MM.1S (cell line): Measurements from ENCODE around the gene NRBP1.

Source experiments
- DNase-seq: peaks from one replicate; pipeline ENCODE4 v3.0.0-alpha.2; 2015
- H2AFZ ChIP-seq: fragments of 300-600 bp; sonication (generic); 2 replicates; pipeline ENCODE4 v1.6.0; 2016; ENCODE audit warnings: antibody characterized with exemption, low read length
- H3F3A ChIP-seq: fragments of 300-600 bp; sonication (generic); 2 replicates; pipeline ENCODE4 v1.6.1; 2016; ENCODE audit warnings: mild to moderate bottlenecking, antibody characterized with exemption, low read length, moderate library complexity, mixed read lengths; ENCODE audit not compliant: insufficient read depth
- H3K27ac ChIP-seq: fragments of 300-600 bp; sonication (generic); 2 replicates; pipeline ENCODE4 v1.5.1; 2016; ENCODE audit warnings: mild to moderate bottlenecking, low read length
- H3K27me3 ChIP-seq: fragments of 300-600 bp; sonication (generic); replicated peaks from 2 replicates; pipeline ENCODE4 v1.6.0; 2016; ENCODE audit warnings: low read length; ENCODE audit not compliant: insufficient read depth
- H3K36me3 ChIP-seq: fragments of 300-600 bp; sonication (generic); replicated peaks from 2 replicates; pipeline ENCODE4 v1.6.1; 2016; ENCODE audit warnings: mild to moderate bottlenecking, low read length, mixed read lengths; ENCODE audit not compliant: insufficient read depth
- H3K4me1 ChIP-seq: fragments of 300-600 bp; sonication (generic); 2 replicates; pipeline ENCODE4 v1.6.1; 2016; ENCODE audit warnings: low read length, mixed read lengths
- H3K4me2 ChIP-seq: fragments of 300-600 bp; sonication (generic); 2 replicates; pipeline ENCODE4 v1.6.0; 2016; ENCODE audit warnings: low read depth, low read length
- H3K4me3 ChIP-seq: fragments of 300-600 bp; sonication (generic); 2 replicates; pipeline ENCODE4 v1.5.1; 2016; ENCODE audit warnings: low read length, mixed read lengths
- H3K79me2 ChIP-seq: fragments of 300-600 bp; sonication (generic); 2 replicates; pipeline ENCODE4 v1.6.1; 2016; ENCODE audit warnings: mixed run types, low read length, mixed read lengths
- H3K9ac ChIP-seq: fragments of 300-600 bp; sonication (generic); 2 replicates; pipeline ENCODE4 v1.6.1; 2016; ENCODE audit warnings: low read length, mixed read lengths
- H3K9me2 ChIP-seq: fragments of 300-600 bp; sonication (generic); replicated peaks from 2 replicates; pipeline ENCODE4 v1.6.1; 2016; ENCODE audit warnings: mild to moderate bottlenecking, low read length, mixed read lengths; ENCODE audit not compliant: insufficient read depth
- H3K9me3 ChIP-seq: fragments of 300-600 bp; sonication (generic); replicated peaks from 2 replicates; pipeline ENCODE4 v1.6.1; 2016; ENCODE audit warnings: mild to moderate bottlenecking, low read length, mixed read lengths; ENCODE audit not compliant: insufficient read depth
- H4K20me1 ChIP-seq: fragments of 300-600 bp; sonication (generic); 2 replicates; pipeline ENCODE4 v1.6.1; 2016; ENCODE audit warnings: mild to moderate bottlenecking, low read length, moderate library complexity, mixed read lengths; ENCODE audit not compliant: insufficient read depth
- CTCF ChIP-seq: fragments of 300-600 bp; sonication (generic); IDR thresholded peaks from 2 replicates; pipeline ENCODE4 v1.5.1; 2016; ENCODE audit warnings: antibody characterized with exemption, low read length, mixed read lengths
- EZH2 ChIP-seq: fragments of 300-600 bp; sonication (generic); optimal IDR thresholded peaks from 2 replicates; pipeline ENCODE3; 2017; ENCODE audit warnings: low read depth, mild to moderate bottlenecking, antibody characterized with exemption, low read length, mixed read lengths
- EZH2phosphoT487 ChIP-seq: fragments of 300-600 bp; sonication (generic); IDR thresholded peaks from 2 replicates; pipeline ENCODE4 v1.6.1; 2018; ENCODE audit warnings: antibody characterized with exemption, low read length

Gene NRBP1

DNA sequence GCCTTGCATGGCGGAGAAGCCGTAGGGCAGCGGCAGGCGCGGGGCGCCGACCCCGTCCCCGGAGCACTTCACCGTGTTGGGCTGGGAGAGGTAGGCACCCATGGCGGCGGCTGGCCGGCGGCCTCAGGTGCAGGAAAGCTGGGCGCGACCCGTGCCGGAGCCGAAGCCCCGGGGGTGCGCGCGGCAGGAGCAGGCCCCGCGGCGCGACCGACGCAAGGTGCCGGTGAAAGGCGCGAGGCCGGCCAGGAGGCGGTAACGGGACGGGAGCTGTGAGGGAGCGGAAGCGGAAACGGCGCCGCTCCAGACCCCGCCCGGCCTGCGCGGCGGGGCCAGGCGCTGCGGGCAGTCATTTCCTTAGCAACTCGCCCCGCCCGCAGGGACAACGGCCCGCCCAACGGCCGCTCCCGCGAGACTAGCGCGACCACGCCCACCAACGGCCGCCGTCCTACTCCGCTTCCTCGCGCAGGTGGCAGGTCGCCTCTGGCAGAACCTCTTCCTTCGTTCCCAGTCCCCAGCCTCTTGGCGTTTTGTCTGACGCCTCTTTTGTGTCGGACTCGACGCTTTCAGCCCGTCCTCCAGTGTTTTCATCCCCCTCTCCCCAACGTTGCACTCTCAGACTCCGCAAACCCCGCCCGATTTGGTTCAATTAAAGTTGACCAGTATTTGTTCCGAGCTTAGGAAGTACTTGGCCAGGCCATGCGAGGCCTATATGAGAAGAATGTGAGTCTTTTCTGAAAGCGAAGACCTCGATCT, 18.9 kb upstream of the NRBP1 start, which contains the start of gene PPM1G:
PPM1G (minus strand) TSS at position 271 of the 753 bp plus-strand sequence; CDS start at position 102, 169 bp downstream.
- H3K4me3 ChIP-seq, result peak within 1 kb of the TSS; percentile 95
- H3K27me3 ChIP-seq, result no peaks in the 10 kb centered on the region
- peak within 1 kb of the TSS; percentile 75 for H3K27ac ChIP-seq
- peak; percentile 95 for DNase-seq
- peaks cover 49% of the 10 kb centered on the region for H3K79me2 ChIP-seq
- H3K9me2 ChIP-seq, result no peaks in the 10 kb centered on the region
- peaks cover 10% of the 10 kb centered on the region for H3K4me1 ChIP-seq
- 0 out of 2 replicates have a peak, but pooled peaks cover 3% of the 10 kb centered on the region for H3K36me3 ChIP-seq
- TF ChIP-seq EZH2 (no peak), EZH2phosphoT487 (no peak), CTCF (no peak)
- H2AFZ ChIP-seq, result peak within 1 kb of the TSS; percentile 99
- peaks cover 5% of the 10 kb centered on the region; the same call in 1 of the 2 replicates for H4K20me1 ChIP-seq
- no peaks in the 10 kb centered on the region for H3K9me3 ChIP-seq
- peaks cover 14% of the 10 kb centered on the region; the same call in 1 of the 2 replicates for H3F3A ChIP-seq
- peak within 1 kb of the TSS; percentile 97 for H3K4me2 ChIP-seq
- H3K9ac ChIP-seq, result peak within 1 kb of the TSS; percentile 91

- H3K36me3 ChIP-seq, result 0 out of 2 replicates have a peak, but pooled peaks cover under 1% of the 10 kb centered on the region
- no peak overlapping the region for H3K9ac ChIP-seq
- peaks cover 18% of the 10 kb centered on the region for H3K79me2 ChIP-seq
- H3K27me3 ChIP-seq, result no peaks in the 10 kb centered on the region
- no peak overlapping the region for H3K4me2 ChIP-seq
- H3K4me3 ChIP-seq, result no peak overlapping the region
- H3K4me1 ChIP-seq, result peaks cover 8% of the 10 kb centered on the region
- no peak overlapping the region for H2AFZ ChIP-seq
- H3K9me2 ChIP-seq, result no peaks in the 10 kb centered on the region
- no peak overlapping the region for H3K27ac ChIP-seq
- no peak for DNase-seq
- peaks cover 1% of the 10 kb centered on the region; the same call in 1 of the 2 replicates for H4K20me1 ChIP-seq
- H3K9me3 ChIP-seq, result no peaks in the 10 kb centered on the region
- TF ChIP-seq CTCF (no peak), EZH2 (no peak), EZH2phosphoT487 (no peak)
- peaks cover 14% of the 10 kb centered on the region; the same call in 1 of the 2 replicates for H3F3A ChIP-seq
Measured at GRCh38 chr2:27412419-27413152, 15.8 kb upstream of the NRBP1 start.

DNA sequence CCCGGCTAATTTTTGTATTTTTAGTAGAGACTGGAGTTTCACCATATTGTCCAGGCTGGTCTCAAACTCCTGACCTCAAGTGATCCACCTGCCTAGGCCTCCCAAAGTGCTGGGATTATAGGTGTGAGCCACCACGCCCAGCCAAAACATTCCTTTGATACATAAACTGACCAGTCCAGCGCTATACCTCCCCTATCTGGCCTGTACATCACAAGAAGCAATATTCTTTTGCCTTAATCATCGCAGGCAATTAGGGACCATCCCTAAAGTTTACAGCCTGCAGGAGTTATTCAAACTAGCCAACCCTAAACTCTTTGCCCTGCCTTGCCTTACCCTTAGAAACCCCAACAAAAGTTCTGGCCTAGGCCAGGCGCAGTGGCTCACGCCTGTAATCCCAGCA, 12.3 kb upstream of the NRBP1 start:
- no peak overlapping the region for H2AFZ ChIP-seq
- H3K4me1 ChIP-seq, result no peaks in the 10 kb centered on the region
- H4K20me1 ChIP-seq, result no peaks in the 10 kb centered on the region
- no peak overlapping the region for H3K9ac ChIP-seq
- H3K27me3 ChIP-seq, result no peaks in the 10 kb centered on the region
- H3F3A ChIP-seq, result no peaks in the 10 kb centered on the region
- H3K79me2 ChIP-seq, result no peaks in the 10 kb centered on the region
- no peaks in the 10 kb centered on the region for H3K9me3 ChIP-seq
- no peak for TF ChIP-seq EZH2
- no peak for TF ChIP-seq EZH2phosphoT487
- no peak for TF ChIP-seq CTCF
- no peak overlapping the region for H3K4me2 ChIP-seq
- H3K36me3 ChIP-seq, result no peaks in the 10 kb centered on the region
- no peaks in the 10 kb centered on the region for H3K9me2 ChIP-seq
- H3K27ac ChIP-seq, result no peak overlapping the region
- no peak overlapping the region for H3K4me3 ChIP-seq
- DNase-seq, result no peak
